Measurements from ENCODE around the gene LHFPL2.

GRCh38 chr5:78632467-78632866 is 16.1 kb downstream of the LHFPL2 start:
- TF ChIP-seq CTCF (IDR thresholded peaks at IDR 0.05): no peak
- TF ChIP-seq POLR2A (IDR thresholded peaks at IDR 0.05): no peak

Measured in uterus (tissue), 2 donors.